Activated T-cell treated with anti-CD3 and anti-CD28 coated beads, Interleukin-2, amount 50 U/mL, for 72 hours (primary cell): Measurements from ENCODE around the gene PIGW. TPM values are rescaled to one million over a fixed set of nuclear protein-coding genes. Genes with fewer than 3 reads are reported as not detected.

Experiments used
- ATAC-seq, 2 donors: fragments of 150-1000 bp; cut with Tn5 transposase; replicated peaks in 1 of 2; 2 replicates each; pipeline ENCODE4 v1.10.0; 2021; ENCODE audit warnings: moderate library complexity in 2 of 2, mild to moderate bottlenecking in 1 of 2
- DNase-seq, 2 donors: peaks; one replicate each; pipeline ENCODE4 v3.0.0; 2021 to 2022; ENCODE audit warnings: mixed read lengths in 1 of 2
- H3K27ac Mint-ChIP-seq: one replicate; pipeline ENCODE4 v1.8.0; 2022; ENCODE audit warnings: mild to moderate bottlenecking, moderate library complexity, mixed read lengths
- H3K27me3 Mint-ChIP-seq: one replicate; pipeline ENCODE4 v1.8.0; 2022; ENCODE audit warnings: low read depth, mixed read lengths
- H3K36me3 Mint-ChIP-seq, 2 donors: one replicate each; pipeline ENCODE4 v1.8.0; 2022; ENCODE audit warnings: mixed read lengths in 2 of 2, mild to moderate bottlenecking in 1 of 2; ENCODE audit not compliant: insufficient read depth in 2 of 2
- H3K4me1 Mint-ChIP-seq: one replicate; pipeline ENCODE4 v1.8.0; 2022; ENCODE audit warnings: low read depth, mixed read lengths
- H3K4me3 Mint-ChIP-seq, 2 donors: one replicate each; pipeline ENCODE4 v1.8.0; 2022; ENCODE audit warnings: mild to moderate bottlenecking in 2 of 2, mixed read lengths in 2 of 2, moderate library complexity in 2 of 2
- H3K9me3 Mint-ChIP-seq, 2 donors: one replicate each; pipeline ENCODE4 v1.8.0; 2022; ENCODE audit warnings: mixed read lengths in 2 of 2
- total RNA-seq, 2 donors: library from RNA; stranded (reverse); gene quantifications; one replicate each; pipeline ENCODE4 v1.2.3, GENCODE V29; 2022

The PIGW gene
- total RNA-seq, 2 donors from 2014 or later: 6.3 to 7.4 TPM

GRCh38 chr17:36514856-36515255 lies 19.9 kb upstream of the PIGW start:
- H3K4me1 Mint-ChIP-seq: no peaks in the 10 kb centered on the region
- no peak overlapping the region for H3K27ac Mint-ChIP-seq
- DNase-seq (no peak), ATAC-seq (no peak)
- no peak overlapping the region for H3K4me3 Mint-ChIP-seq
- H3K9me3 Mint-ChIP-seq: no peaks in the 10 kb centered on the region
- H3K27me3 Mint-ChIP-seq: no peaks in the 10 kb centered on the region
- peaks cover 2 to 14% of the 10 kb centered on the region in 2 donors for H3K36me3 Mint-ChIP-seq

GRCh38 chr17:36515837-36516236 lies 18.9 kb upstream of the PIGW start:
- DNase-seq: no peak
- Mint-ChIP-seq H3K36me3 (peaks cover under 1 to 20% of the 10 kb centered on the region in 2 donors), H3K9me3 (no peaks in the 10 kb centered on the region), H3K27ac (no peak overlapping the region), H3K4me3 (no peak overlapping the region), H3K27me3 (no peaks in the 10 kb centered on the region), H3K4me1 (no peaks in the 10 kb centered on the region)
- ATAC-seq: no peak

GRCh38 chr17:36523113-36523512 lies 11.7 kb upstream of the PIGW start:
- no peak for DNase-seq
- Mint-ChIP-seq H3K36me3 (peaks cover 7 to 41% of the 10 kb centered on the region in 2 donors), H3K4me3 (no peak overlapping the region), H3K27me3 (no peaks in the 10 kb centered on the region), H3K9me3 (peaks cover 0 to 1% of the 10 kb centered on the region in 2 donors), H3K27ac (no peak overlapping the region), H3K4me1 (peaks cover 28% of the 10 kb centered on the region)
- no peak for ATAC-seq

GRCh38 chr17:36524428-36524876 lies 10.3 kb upstream of the PIGW start:
- H3K4me3 Mint-ChIP-seq: no peak overlapping the region
- H3K36me3 Mint-ChIP-seq: peaks cover 8 to 43% of the 10 kb centered on the region in 2 donors
- DNase-seq: peak in 1 of 2 donors; percentile 14
- peaks cover 34% of the 10 kb centered on the region for H3K4me1 Mint-ChIP-seq
- peak; percentile 91 to 94 for ATAC-seq
- no peaks in the 10 kb centered on the region for H3K27me3 Mint-ChIP-seq
- peaks cover 0 to 1% of the 10 kb centered on the region in 2 donors for H3K9me3 Mint-ChIP-seq
- peak overlapping the region; percentile 45 for H3K27ac Mint-ChIP-seq

GRCh38 chr17:36525113-36525512 lies 9.7 kb upstream of the PIGW start:
- ATAC-seq (no peak), DNase-seq (no peak)
- Mint-ChIP-seq H3K27me3 (no peaks in the 10 kb centered on the region), H3K9me3 (peaks cover 0 to 1% of the 10 kb centered on the region in 2 donors), H3K4me3 (no peak overlapping the region), H3K4me1 (peaks cover 34% of the 10 kb centered on the region), H3K27ac (peak overlapping the region; percentile 84), H3K36me3 (peaks cover 8 to 38% of the 10 kb centered on the region in 2 donors)

- no peak for ATAC-seq
- H3K9me3 Mint-ChIP-seq: peaks cover 0 to 1% of the 10 kb centered on the region in 2 donors
- H3K36me3 Mint-ChIP-seq: peaks cover 8 to 31% of the 10 kb centered on the region in 2 donors
- H3K27ac Mint-ChIP-seq: peak overlapping the region; percentile 16
- H3K4me3 Mint-ChIP-seq: no peak overlapping the region
- H3K27me3 Mint-ChIP-seq: no peaks in the 10 kb centered on the region
- peaks cover 34% of the 10 kb centered on the region for H3K4me1 Mint-ChIP-seq
- no peak for DNase-seq
Measured at GRCh38 chr17:36525888-36526287, 8.9 kb upstream of the PIGW start.

GRCh38 chr17:36527621-36528250 lies 7.1 kb upstream of the PIGW start:
- no peaks in the 10 kb centered on the region for H3K27me3 Mint-ChIP-seq
- peaks cover 10 to 32% of the 10 kb centered on the region in 2 donors for H3K36me3 Mint-ChIP-seq
- DNase-seq (no peak), ATAC-seq (no peak)
- peaks cover 44% of the 10 kb centered on the region for H3K4me1 Mint-ChIP-seq
- H3K4me3 Mint-ChIP-seq: no peak overlapping the region
- H3K27ac Mint-ChIP-seq: no peak overlapping the region
- H3K9me3 Mint-ChIP-seq: peaks cover 0 to 1% of the 10 kb centered on the region in 2 donors

- ATAC-seq (no peak), DNase-seq (no peak)
- no peak overlapping the region for H3K27ac Mint-ChIP-seq
- no peak overlapping the region for H3K4me3 Mint-ChIP-seq
- H3K36me3 Mint-ChIP-seq: peaks cover 16 to 30% of the 10 kb centered on the region in 2 donors
- H3K9me3 Mint-ChIP-seq: peaks cover 0 to 1% of the 10 kb centered on the region in 2 donors
- no peaks in the 10 kb centered on the region for H3K27me3 Mint-ChIP-seq
- peaks cover 49% of the 10 kb centered on the region for H3K4me1 Mint-ChIP-seq
Measured at GRCh38 chr17:36529121-36529520, 5.7 kb upstream of the PIGW start.

- no peaks in the 10 kb centered on the region for H3K27me3 Mint-ChIP-seq
- peaks cover 18 to 24% of the 10 kb centered on the region in 2 donors for H3K36me3 Mint-ChIP-seq
- no peaks in the 10 kb centered on the region for H3K9me3 Mint-ChIP-seq
- H3K4me3 Mint-ChIP-seq: peak overlapping the region; percentile 42 to 45
- peaks cover 33% of the 10 kb centered on the region for H3K4me1 Mint-ChIP-seq
- no peak for ATAC-seq
- no peak for DNase-seq
- H3K27ac Mint-ChIP-seq: peak overlapping the region; percentile 44
Measured at GRCh38 chr17:36532435-36532975, 2.3 kb upstream of the PIGW start.

GRCh38 chr17:36533935-36534839 lies 600 bp upstream of the PIGW start:
- DNase-seq: peak; percentile 64 to 65
- Mint-ChIP-seq H3K4me3 (peak overlapping the region; percentile 95 to 96), H3K36me3 (peaks cover 17 to 24% of the 10 kb centered on the region in 2 donors), H3K27ac (peak overlapping the region; percentile 88), H3K27me3 (no peaks in the 10 kb centered on the region), H3K9me3 (no peaks in the 10 kb centered on the region), H3K4me1 (peaks cover 30% of the 10 kb centered on the region)
- peak; percentile 38 to 42 for ATAC-seq

- Mint-ChIP-seq H3K4me1 (peaks cover 27% of the 10 kb centered on the region), H3K9me3 (no peaks in the 10 kb centered on the region), H3K27me3 (no peaks in the 10 kb centered on the region), H3K4me3 (peak overlapping the region; percentile 95 to 96), H3K27ac (peak overlapping the region; percentile 91), H3K36me3 (peaks cover 17 to 26% of the 10 kb centered on the region in 2 donors)
- no peak for ATAC-seq
- no peak for DNase-seq
Measured at GRCh38 chr17:36535669-36536081, 888 bp downstream of the PIGW start.

- Mint-ChIP-seq H3K36me3 (peaks cover 5 to 14% of the 10 kb centered on the region in 2 donors), H3K4me3 (no peak overlapping the region), H3K27ac (no peak overlapping the region), H3K4me1 (peaks cover 9% of the 10 kb centered on the region), H3K9me3 (no peaks in the 10 kb centered on the region), H3K27me3 (no peaks in the 10 kb centered on the region)
- ATAC-seq: no peak
- no peak for DNase-seq
Measured at GRCh38 chr17:36540696-36541095, 5.9 kb downstream of the PIGW start.

GRCh38 chr17:36542755-36543154 lies 8.0 kb downstream of the PIGW start:
- ATAC-seq (no peak), DNase-seq (no peak)
- Mint-ChIP-seq H3K27ac (no peak overlapping the region), H3K4me3 (peak overlapping the region; percentile 91 to 95), H3K4me1 (peaks cover 6% of the 10 kb centered on the region), H3K27me3 (no peaks in the 10 kb centered on the region), H3K36me3 (peaks cover 6 to 23% of the 10 kb centered on the region in 2 donors), H3K9me3 (no peaks in the 10 kb centered on the region)
